Ishikawa (cell line): Measurements from ENCODE around the gene CACNA1G.

ENCODE experiments used
- CEBPB ChIP-seq: IDR thresholded peaks from 2 replicates; pipeline ENCODE4 v1.6.1; 2012
- CREB1 ChIP-seq: IDR thresholded peaks from 2 replicates; pipeline ENCODE4 v1.6.1; 2012; ENCODE audit warnings: low read depth
- EGR1 ChIP-seq: IDR thresholded peaks from 2 replicates; pipeline ENCODE4 v1.6.1; 2012
- EP300 ChIP-seq: IDR thresholded peaks from 2 replicates; pipeline ENCODE4 v1.6.1; 2012; ENCODE audit warnings: borderline replicate concordance
- FOXM1 ChIP-seq: IDR thresholded peaks from 2 replicates; pipeline ENCODE4 v1.6.1; 2012; ENCODE audit warnings: low read depth, borderline replicate concordance
- NFIC ChIP-seq: IDR thresholded peaks from 2 replicates; pipeline ENCODE4 v1.6.1; 2012
- RAD21 ChIP-seq: IDR thresholded peaks from 2 replicates; pipeline ENCODE4 v1.6.1; 2012; ENCODE audit warnings: low read depth
- TAF1 ChIP-seq: IDR thresholded peaks from 2 replicates; pipeline ENCODE4 v1.6.1; 2012; ENCODE audit warnings: low read depth, mild to moderate bottlenecking
- TCF12 ChIP-seq: IDR thresholded peaks from 2 replicates; pipeline ENCODE4 v1.6.1; 2012; ENCODE audit warnings: low read depth
- TEAD4 ChIP-seq: IDR thresholded peaks from 2 replicates; pipeline ENCODE4 v1.6.1; 2012
- USF1 ChIP-seq: IDR thresholded peaks from 2 replicates; pipeline ENCODE4 v1.6.1; 2012
- YY1 ChIP-seq: IDR thresholded peaks from 2 replicates; pipeline ENCODE4 v1.6.1; 2012; ENCODE audit warnings: low read depth
- ZBTB7A ChIP-seq: IDR thresholded peaks from 2 replicates; pipeline ENCODE4 v1.6.1; 2012; ENCODE audit warnings: low read depth
- TF ChIP-seq, protein P1 (sequence below): IDR thresholded peaks from 2 replicates; pipeline ENCODE4 v1.6.1; 2012
- TF ChIP-seq, protein P2 (sequence below): IDR thresholded peaks from 2 replicates; pipeline ENCODE4 v1.6.1; 2012; ENCODE audit warnings: low read depth, mild to moderate bottlenecking

The CACNA1G gene

DNA sequence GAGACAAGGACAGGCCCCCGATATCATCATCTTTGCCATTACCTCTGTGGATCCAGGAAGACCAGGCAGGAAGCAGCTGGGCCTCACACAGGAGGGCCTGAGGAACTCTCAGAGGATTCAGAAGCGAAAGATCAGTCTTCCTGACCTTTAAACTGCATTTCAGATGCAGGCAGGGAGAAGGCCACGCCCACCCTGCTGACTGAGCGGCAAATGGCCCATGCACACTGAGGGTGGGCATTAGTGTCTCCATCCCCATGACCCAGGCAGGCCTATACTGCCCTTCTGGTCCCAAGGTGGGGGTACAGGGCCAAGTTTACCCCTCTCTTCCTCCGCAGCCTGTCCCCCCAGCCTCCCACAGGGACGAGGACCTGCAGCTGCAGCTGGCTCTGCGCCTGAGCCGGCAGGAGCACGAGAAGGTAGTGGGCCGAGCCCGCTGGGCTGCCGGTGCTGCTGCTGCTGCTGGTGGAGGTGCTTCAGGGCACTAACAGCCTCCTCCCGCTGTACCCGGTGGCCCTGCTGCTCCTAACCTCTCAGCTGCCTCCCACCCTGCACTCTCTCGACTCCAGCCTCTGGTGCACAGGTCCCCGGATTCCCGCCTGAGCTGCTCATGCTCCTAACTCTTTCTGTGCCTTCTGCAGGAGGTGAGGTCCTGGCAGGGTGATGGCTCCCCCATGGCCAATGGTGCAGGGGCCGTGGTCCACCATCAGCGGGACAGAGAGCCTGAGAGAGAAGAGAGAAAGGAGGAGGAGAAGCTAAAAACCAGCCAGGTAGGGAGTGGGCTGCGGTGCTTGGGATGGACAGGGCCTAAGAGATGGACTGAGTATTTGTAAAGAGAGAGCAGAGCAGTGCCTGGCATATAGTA is 21.7 kb upstream of the CACNA1G start:
- no peak for TF ChIP-seq FOXM1
- TF ChIP-seq RAD21, result no peak
- TF ChIP-seq CEBPB, result no peak
- TF ChIP-seq TEAD4, result no peak
- no peak for TF ChIP-seq ZBTB7A
- no peak for TF ChIP-seq EGR1
- TF ChIP-seq, protein P1, sequence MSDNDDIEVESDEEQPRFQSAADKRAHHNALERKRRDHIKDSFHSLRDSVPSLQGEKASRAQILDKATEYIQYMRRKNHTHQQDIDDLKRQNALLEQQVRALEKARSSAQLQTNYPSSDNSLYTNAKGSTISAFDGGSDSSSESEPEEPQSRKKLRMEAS, result no peak
- no peak for TF ChIP-seq CREB1
- no peak for TF ChIP-seq EP300
- TF ChIP-seq YY1, result no peak
- TF ChIP-seq, protein P2, sequence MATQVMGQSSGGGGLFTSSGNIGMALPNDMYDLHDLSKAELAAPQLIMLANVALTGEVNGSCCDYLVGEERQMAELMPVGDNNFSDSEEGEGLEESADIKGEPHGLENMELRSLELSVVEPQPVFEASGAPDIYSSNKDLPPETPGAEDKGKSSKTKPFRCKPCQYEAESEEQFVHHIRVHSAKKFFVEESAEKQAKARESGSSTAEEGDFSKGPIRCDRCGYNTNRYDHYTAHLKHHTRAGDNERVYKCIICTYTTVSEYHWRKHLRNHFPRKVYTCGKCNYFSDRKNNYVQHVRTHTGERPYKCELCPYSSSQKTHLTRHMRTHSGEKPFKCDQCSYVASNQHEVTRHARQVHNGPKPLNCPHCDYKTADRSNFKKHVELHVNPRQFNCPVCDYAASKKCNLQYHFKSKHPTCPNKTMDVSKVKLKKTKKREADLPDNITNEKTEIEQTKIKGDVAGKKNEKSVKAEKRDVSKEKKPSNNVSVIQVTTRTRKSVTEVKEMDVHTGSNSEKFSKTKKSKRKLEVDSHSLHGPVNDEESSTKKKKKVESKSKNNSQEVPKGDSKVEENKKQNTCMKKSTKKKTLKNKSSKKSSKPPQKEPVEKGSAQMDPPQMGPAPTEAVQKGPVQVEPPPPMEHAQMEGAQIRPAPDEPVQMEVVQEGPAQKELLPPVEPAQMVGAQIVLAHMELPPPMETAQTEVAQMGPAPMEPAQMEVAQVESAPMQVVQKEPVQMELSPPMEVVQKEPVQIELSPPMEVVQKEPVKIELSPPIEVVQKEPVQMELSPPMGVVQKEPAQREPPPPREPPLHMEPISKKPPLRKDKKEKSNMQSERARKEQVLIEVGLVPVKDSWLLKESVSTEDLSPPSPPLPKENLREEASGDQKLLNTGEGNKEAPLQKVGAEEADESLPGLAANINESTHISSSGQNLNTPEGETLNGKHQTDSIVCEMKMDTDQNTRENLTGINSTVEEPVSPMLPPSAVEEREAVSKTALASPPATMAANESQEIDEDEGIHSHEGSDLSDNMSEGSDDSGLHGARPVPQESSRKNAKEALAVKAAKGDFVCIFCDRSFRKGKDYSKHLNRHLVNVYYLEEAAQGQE, result no peak
- TF ChIP-seq USF1, result no peak
- TF ChIP-seq TAF1, result no peak
- TF ChIP-seq NFIC, result no peak
- TF ChIP-seq TCF12, result no peak

GRCh38 chr17:50539762-50540559 is 20.6 kb upstream of the CACNA1G start:
- TF ChIP-seq CREB1 (no peak), TAF1 (no peak), ZBTB7A (no peak), USF1 (no peak), NFIC (no peak), RAD21 (no peak), FOXM1 (no peak), CEBPB (no peak), EP300 (no peak), YY1 (no peak), TCF12 (no peak), TEAD4 (no peak), EGR1 (no peak)
- TF ChIP-seq, protein P1, result no peak
- TF ChIP-seq, protein P2, result no peak

DNA sequence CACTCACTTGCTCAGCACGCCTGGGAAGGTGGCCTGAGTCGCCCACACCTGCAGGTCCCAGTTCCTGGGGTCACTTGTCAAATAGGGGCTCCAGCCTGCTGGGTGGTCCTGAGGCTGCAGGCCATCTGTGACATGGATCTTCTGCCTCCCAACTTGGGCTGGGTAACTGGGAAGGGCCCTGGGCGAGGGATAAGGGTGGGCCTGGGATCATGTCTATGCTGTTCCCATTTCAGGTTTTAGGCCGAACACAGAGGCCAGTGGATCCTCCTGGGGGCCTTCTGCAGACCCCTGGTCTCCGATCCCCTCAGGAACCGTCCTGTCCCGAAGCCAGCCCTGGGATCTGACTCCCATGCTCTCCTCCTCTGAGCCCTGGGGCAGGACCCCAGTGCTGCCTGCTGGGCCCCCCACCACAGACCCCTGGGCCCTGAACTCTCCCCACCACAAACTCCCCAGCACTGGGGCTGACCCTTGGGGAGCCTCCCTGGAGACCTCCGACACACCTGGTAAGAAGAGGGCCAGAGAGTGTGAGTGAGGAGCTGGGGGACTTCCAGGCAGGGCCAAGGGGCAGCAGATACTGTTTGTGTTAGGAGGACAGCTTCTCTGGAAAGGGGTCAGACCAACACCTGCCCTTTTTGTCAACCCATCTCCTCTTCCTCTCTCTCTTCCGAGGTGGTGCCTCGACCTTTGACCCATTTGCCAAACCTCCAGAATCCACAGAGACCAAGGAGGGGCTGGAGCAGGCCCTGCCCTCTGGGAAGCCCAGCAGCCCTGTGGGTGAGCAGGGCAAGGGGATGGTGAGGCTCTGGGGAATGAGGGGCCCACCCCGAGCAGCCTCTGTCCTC is 19.7 kb upstream of the CACNA1G start:
- TF ChIP-seq TCF12, result no peak
- TF ChIP-seq TEAD4, result no peak
- TF ChIP-seq ZBTB7A, result no peak; the same call in 1 of the 2 replicates
- TF ChIP-seq RAD21, result no peak
- TF ChIP-seq YY1, result no peak
- no peak for TF ChIP-seq EGR1
- TF ChIP-seq NFIC, result no peak
- TF ChIP-seq FOXM1, result no peak
- TF ChIP-seq CEBPB, result no peak
- TF ChIP-seq TAF1, result no peak
- no peak for TF ChIP-seq USF1
- TF ChIP-seq CREB1, result no peak
- TF ChIP-seq, protein P2, result no peak
- no peak for TF ChIP-seq EP300
- TF ChIP-seq, protein P1, result no peak
